ENCODE data around the gene B4GALT2. TPM values are rescaled to one million over a fixed set of nuclear protein-coding genes. Genes with fewer than 3 reads are reported as not detected.

The B4GALT2 gene
- total and polyA plus RNA-seq, 10 of the 15 experiments (the other 5 are each of a cell fraction or from before 2014, with no cell fraction given) = 0.98 to 61.0 (median 23.4) TPM

- TF ChIP-seq REST (IDR thresholded peaks at IDR 0.05; ENCODE audit: low read depth, low read length) (no peak), RFX5 (IDR thresholded peaks at IDR 0.05; ENCODE audit: low read depth, low read length) (no peak; the same call in 1 of the 2 replicates), TCF12 (IDR thresholded peaks at IDR 0.05; ENCODE audit: low read depth, low read length) (0 out of 2 replicates have a peak, but pooled peaks have one; percentile 23), E2F8 (IDR thresholded peaks at IDR 0.05; ENCODE audit: low read depth, partially characterized antibody) (no peak), NKRF (conservative IDR thresholded peaks at IDR 0.05) (peak; percentile 62), PRDM15 (CRISPR knock-in tag; IDR thresholded peaks at IDR 0.05) (peak; percentile 62), GABPA (IDR thresholded peaks at IDR 0.05; ENCODE audit: low read depth) (no peak), RUNX3 (IDR thresholded peaks at IDR 0.05; ENCODE audit: low read length) (peak; percentile 94), ESRRA (IDR thresholded peaks at IDR 0.05; ENCODE audit: low read length) (no peak), SUZ12 (IDR thresholded peaks at IDR 0.05; ENCODE audit: unreplicated experiment) (no peak), NFXL1 (IDR thresholded peaks at IDR 0.05; ENCODE audit: borderline replicate concordance) (no peak), FOXK2 (IDR thresholded peaks at IDR 0.05) (no peak), EZH2 (IDR thresholded peaks at IDR 0.05; ENCODE audit: borderline replicate concordance, control insufficient read depth, low read depth, low read length) (no peak), JUNB (IDR thresholded peaks at IDR 0.05) (no peak), CHD4 (IDR thresholded peaks at IDR 0.05) (no peak), ZNF24 (IDR thresholded peaks at IDR 0.05) (no peak), ATF3 (IDR thresholded peaks at IDR 0.05; ENCODE audit: borderline replicate concordance, extremely low read depth, low read depth, low read length) (peak; percentile 98)
Measured at GRCh38 chr1:43974443-43975248, 4.4 kb upstream of the B4GALT2 start, which contains the start of gene ATP6V0B (continued).

Data from GM12878 (cell line).